ENCODE data around the gene RSRC1. TPM values are rescaled to one million over a fixed set of nuclear protein-coding genes. Genes with fewer than 3 reads are reported as not detected.

RSRC1 gene
- total RNA-seq, 1 experiment from 2014 or later: 37.9 TPM

DNA sequence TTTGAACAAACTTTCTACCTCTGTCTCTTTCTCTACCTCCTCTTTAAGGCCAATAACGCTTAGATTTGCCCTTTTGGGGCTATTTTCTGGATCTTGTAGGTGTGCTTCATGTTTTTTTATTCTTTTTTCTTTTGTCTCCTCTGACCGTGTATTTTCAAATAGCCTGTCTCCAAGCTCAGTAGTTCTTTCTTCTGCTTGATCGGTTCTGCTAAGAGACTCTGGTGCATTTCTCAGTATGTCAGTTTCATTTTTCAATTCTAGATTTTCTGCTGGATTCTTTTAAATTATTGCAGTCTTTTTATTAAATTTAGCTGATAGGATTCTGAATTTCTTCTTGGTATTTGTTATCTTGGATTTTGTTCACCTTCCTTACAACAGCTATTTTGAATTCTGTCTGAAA is 148.7 kb downstream of the RSRC1 start:
- Mint-ChIP-seq H3K9me3 (peaks cover 6 to 18% of the 10 kb centered on the region in 2 experiments; a peak in 4 of 5 replicates), H3K4me1 (no peaks in the 10 kb centered on the region), H3K36me3 (ENCODE audit: insufficient read depth in 1 of 3, low read depth in 3 of 3) (peaks cover 3 to 4% (median 4%) of the 10 kb centered on the region in 3 experiments; a peak in 5 of 7 replicates), H3K27ac (no peak overlapping the region), H3K4me3 (no peak overlapping the region), H3K27me3 (ENCODE audit: low read depth) (no peaks in the 10 kb centered on the region)
- no peak overlapping the region for H2BK20ac ChIP-seq (ENCODE audit: low read depth, low read length, poor library complexity, severe bottlenecking)
- H2AK5ac ChIP-seq (ENCODE audit: insufficient read length, low read length): no peak overlapping the region
- no peak overlapping the region for H2BK15ac ChIP-seq (ENCODE audit: low read depth, low read length)
- no peak overlapping the region for H3K56ac ChIP-seq (ENCODE audit: insufficient read length, low read depth, low read length)
- no peaks in the 10 kb centered on the region for H3K23me2 ChIP-seq (ENCODE audit: insufficient read length, low read depth, low read length, poor library complexity, severe bottlenecking)
- H4K5ac ChIP-seq (ENCODE audit: insufficient read length, low read depth, low read length): no peak overlapping the region
- no peak overlapping the region for H3K4ac ChIP-seq (ENCODE audit: low read depth, low read length)
- H3K23ac ChIP-seq (ENCODE audit: insufficient read length, low read depth, low read length): no peak overlapping the region
- H2BK5ac ChIP-seq (ENCODE audit: insufficient read length, low read length): no peak overlapping the region
- TF ChIP-seq, protein P1, sequence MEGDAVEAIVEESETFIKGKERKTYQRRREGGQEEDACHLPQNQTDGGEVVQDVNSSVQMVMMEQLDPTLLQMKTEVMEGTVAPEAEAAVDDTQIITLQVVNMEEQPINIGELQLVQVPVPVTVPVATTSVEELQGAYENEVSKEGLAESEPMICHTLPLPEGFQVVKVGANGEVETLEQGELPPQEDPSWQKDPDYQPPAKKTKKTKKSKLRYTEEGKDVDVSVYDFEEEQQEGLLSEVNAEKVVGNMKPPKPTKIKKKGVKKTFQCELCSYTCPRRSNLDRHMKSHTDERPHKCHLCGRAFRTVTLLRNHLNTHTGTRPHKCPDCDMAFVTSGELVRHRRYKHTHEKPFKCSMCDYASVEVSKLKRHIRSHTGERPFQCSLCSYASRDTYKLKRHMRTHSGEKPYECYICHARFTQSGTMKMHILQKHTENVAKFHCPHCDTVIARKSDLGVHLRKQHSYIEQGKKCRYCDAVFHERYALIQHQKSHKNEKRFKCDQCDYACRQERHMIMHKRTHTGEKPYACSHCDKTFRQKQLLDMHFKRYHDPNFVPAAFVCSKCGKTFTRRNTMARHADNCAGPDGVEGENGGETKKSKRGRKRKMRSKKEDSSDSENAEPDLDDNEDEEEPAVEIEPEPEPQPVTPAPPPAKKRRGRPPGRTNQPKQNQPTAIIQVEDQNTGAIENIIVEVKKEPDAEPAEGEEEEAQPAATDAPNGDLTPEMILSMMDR (conservative IDR thresholded peaks at IDR 0.05): no peak
- H3K79me2 ChIP-seq (ENCODE audit: insufficient read depth, low read length): no peaks in the 10 kb centered on the region
- H3K18ac ChIP-seq (ENCODE audit: insufficient read length, low read depth, low read length): no peak overlapping the region
- no peaks in the 10 kb centered on the region for H4K20me1 ChIP-seq (ENCODE audit: control insufficient read depth, insufficient read depth, insufficient read length)
- no peak overlapping the region for H4K91ac ChIP-seq (ENCODE audit: insufficient read length, low read depth, low read length)
- DNase-seq: no peak
- H3K4me1 ChIP-seq (ENCODE audit: insufficient read depth, low read length): no peaks in the 10 kb centered on the region
- no peaks in the 10 kb centered on the region for H3K79me1 ChIP-seq (ENCODE audit: insufficient read depth, low read depth, low read length, poor library complexity, severe bottlenecking)
- no peak overlapping the region for H3K14ac ChIP-seq (ENCODE audit: insufficient read depth, low read length)
- no peak overlapping the region for H2BK120ac ChIP-seq (ENCODE audit: low read depth, low read length, poor library complexity, severe bottlenecking)
- no peak overlapping the region for H2AFZ ChIP-seq (ENCODE audit: low read length)
- no peak overlapping the region for H3T11ph ChIP-seq (ENCODE audit: low read length)
- no peaks in the 10 kb centered on the region for H3K27me3 ChIP-seq (ENCODE audit: insufficient read depth, low read length)
- no CpG with 5 or more reads among the region's 3 CpGs for WGBS (ENCODE audit: extremely low coverage, insufficient read length, low lambda C conversion rate)
- no peak overlapping the region for H4K8ac ChIP-seq (replicated peaks; ENCODE audit: insufficient read length, low read depth, low read length)
- H3K9me3 ChIP-seq (ENCODE audit: control insufficient read depth, low read depth, low read length): no peaks in the 10 kb centered on the region
- no peak overlapping the region for H3K4me2 ChIP-seq (ENCODE audit: insufficient read depth, insufficient read length, low read length)
- H3K27ac ChIP-seq (ENCODE audit: insufficient read length, low read depth, low read length): no peak overlapping the region
- H3K9ac ChIP-seq (ENCODE audit: extremely low read depth, insufficient read length, low read length): no peak overlapping the region
- H2BK12ac ChIP-seq (ENCODE audit: insufficient read length, low read depth, low read length): no peak overlapping the region
